ENCODE data around the gene KIAA1958.
"Not testable (repeated sequence)": the region's sequence is repeated elsewhere in the genome, so short reads cannot be mapped to it uniquely, and the experiment has no call there.

KIAA1958 gene

DNA sequence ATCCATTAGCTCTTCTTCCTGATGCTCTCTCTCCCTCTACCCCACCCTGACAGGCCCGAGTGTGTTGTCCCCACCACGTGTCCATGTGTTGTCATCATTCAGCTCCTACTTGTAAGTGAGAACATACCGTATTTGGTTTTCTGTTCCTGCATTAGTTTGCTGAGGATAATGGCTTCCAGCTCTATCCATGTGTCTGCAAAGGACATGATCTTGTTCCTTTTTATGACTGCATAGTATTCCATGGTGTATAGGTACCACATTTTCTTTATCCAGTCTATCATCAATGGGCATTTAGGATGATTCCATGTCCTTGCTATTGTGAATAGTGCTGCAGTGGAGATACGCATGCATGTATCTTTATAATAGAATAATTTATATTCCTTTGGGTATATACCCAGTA is 186.6 kb downstream of the KIAA1958 start:
- DNase-seq: not testable (repeated sequence)

GRCh38 chr9:112677040-112677439 is 190.4 kb downstream of the KIAA1958 start:
- no peak for DNase-seq

DNA sequence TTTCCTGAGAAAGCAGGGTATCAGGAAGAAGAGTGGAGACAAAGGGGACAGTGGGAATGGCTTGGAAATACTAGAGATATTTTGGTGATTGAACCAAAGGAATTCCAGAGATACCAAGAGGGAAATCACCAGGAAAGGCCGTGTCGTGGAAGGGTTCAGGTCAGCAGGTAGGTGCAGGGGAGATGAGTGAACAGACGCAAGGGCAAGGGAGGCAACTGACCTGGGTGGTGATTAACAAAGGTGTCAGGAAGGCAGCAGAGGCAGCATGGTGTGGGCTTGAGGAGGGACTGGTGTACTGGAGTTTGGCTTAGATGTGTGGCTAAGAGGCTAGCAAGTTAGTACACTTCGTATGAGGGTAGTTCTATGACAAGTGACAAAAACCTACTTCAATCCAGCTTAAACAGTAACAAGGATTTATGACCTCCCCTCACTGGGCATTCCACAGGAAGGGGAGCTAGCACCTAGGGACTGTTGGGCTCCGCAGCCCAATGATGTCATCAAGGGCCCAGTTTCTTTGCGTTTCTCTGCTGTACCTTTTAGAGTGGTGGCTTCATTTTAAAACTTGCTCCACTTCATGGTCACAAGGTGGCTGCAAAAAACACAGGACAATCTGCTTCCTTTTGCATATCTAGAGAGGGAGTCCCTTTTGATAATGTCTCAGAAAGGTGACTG is 194.2 kb downstream of the KIAA1958 start:
- DNase-seq: no peak

DNA sequence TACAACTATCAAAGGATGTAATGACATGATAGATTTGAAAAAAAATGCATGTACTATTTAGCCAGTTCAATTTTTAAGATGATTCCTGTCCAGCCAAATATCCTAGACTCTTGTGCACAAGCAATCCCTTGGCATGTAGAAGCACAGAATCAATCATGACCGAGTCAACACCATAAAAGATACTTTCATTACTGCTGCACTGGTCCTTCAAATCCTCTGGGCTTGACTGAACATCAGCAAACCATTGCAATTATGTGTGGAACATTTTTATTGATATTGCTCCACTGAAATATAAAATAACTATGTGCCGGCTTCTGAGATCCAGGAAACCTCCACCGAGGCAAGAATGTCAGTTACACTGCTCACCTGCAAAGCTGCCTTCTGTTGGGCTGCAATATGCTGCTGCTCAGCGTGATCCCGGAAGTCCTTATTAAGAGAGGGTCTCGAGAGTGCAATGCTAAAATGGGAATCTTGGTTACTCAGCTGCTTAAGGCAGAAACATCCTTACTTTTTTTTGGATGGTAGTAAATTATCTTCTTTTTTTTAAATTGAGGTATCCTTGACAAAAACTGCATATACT is 202.6 kb downstream of the KIAA1958 start:
- DNase-seq: no peak

DNA sequence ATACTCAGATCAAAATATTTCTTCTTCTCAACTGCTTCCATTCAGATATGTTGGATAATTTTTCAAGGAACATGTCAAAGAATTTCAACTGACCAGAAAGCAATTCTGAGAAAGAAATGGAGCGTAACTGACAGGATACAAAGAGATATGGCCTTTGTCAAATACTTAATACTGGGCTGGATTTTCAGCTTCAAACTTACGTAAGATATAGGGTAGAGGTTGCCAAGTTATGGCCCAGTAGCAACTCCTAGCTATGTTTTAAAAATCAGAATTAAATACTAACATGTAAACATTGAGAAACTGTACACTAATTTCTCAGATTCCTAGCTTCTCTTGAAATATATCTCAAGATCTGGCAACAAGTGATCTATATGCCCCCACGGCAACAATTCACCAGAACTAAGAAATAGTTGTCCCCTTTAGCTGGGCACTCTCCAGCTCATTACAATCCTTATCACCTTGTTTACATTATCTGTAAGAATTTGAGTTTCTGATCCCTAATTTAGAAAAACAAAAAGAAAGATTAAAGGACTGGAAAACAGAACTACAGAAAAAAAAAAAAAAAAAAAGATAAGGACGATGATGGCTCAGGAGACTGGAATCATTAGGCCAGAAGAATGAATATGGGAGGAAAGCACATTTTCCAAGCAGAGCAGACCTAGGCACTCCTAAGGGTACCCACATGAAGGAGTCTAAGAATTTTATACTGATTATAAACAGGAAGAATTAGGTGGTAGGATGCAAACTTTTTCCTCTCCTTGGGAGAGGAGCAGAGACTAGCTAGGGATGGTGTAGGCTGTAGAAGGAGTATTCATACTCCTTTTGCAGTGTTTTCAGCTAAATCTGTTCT is 208.3 kb downstream of the KIAA1958 start:
- no peak for DNase-seq

DNA sequence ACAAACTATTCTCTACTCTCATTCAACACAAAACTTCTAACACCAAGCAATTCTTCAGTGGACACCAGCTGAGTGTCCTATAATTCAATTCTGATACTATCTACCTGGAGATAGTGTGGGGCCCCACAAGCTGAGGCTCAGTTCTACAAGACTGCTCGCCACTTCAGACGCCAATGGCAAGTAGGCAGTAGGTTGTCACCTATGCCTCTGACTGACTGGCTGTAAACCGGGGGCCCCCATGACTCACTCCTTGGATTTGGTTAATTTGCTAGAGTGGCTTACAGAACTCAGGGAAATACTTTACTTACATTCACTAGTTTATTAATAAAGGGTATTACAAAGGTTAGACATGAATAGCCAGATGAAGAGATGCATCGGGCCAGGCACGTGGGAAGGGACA is 209.8 kb downstream of the KIAA1958 start:
- DNase-seq: no peak

- DNase-seq: no peak
Observed at GRCh38 chr9:112699230-112699629, 212.6 kb downstream of the KIAA1958 start.

GRCh38 chr9:112700085-112700484 is 213.5 kb downstream of the KIAA1958 start:
- DNase-seq: no peak

GRCh38 chr9:112703304-112703703 is 216.7 kb downstream of the KIAA1958 start:
- DNase-seq: no peak

DNA sequence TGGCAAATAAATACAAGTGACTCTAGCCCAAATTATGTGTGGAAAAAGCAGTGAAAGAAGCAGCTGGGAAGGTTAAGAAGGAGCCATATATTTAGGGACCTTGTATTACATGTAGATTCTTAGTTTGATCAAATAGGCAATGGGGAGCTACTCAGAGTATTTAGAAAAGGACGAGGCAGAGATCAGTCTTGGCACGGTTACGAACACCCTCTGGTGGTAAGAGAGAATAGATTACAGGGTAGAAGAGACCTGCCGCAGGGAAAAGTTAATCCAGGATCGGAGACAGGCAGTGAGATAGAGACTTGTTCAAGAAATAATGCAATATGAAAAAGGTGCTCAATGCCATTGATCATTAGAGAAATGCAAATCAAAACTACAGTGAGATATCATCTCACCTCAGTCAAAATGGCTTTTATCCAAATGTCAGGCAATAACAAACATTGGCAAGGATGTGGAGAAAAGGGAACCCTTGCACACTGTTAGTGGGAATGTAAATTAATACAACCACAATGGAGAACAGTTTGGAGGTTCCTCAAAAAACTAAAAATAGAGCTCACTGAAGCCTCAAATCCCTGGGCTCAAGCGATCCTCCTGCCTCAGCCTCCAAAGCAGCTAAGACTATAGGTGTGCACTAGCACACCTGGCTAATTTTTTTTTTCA is 219.3 kb downstream of the KIAA1958 start:
- no peak for DNase-seq

DNA sequence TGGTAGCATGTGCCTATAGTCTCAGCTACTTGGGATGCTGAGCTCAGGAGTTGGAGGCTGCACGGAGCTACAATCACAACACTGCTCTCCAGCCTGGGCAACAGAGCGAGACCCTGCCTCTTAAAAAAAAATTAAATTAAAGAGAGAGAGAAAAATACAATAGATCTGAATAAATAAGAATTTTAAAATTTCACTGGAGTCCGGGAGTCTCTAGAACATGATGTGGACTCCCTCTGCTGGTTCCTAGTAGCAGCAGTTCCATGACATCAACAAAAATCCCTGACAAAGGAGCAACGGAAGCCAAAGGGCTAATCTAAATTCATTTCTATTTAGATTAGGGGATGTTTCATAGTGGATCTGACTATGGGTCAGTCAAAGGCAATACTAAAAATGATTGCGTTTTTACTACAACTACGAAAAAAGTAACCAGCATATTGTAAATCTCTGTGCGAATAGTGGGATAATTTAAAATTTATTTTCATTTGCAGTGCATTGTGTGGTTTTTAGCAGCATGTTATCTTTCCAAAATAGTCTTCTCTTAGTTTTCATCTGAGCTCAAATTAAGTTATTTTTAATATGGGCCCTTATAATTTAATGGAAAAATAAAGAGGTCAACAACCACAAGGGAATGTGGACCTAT is 224.5 kb downstream of the KIAA1958 start:
- no peak for DNase-seq

DNA sequence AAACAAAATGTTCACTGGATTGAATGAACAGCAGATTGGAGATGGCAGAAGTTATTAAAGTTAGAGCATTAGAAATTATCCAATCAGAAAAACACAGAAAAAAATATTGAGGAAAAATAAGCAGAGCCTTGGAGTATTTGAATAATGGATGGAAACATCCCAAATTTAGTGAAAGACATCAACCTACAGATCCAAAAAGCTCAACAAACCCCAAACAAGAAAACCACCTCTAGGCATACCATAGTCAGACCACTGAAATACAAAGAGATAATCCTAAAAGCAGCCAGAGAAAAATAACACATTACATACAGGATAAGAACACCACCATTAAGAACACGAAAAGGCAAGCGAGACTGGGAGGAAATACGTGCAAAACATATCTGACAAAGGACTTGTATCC is 226.1 kb downstream of the KIAA1958 start:
- DNase-seq: no peak

DNA sequence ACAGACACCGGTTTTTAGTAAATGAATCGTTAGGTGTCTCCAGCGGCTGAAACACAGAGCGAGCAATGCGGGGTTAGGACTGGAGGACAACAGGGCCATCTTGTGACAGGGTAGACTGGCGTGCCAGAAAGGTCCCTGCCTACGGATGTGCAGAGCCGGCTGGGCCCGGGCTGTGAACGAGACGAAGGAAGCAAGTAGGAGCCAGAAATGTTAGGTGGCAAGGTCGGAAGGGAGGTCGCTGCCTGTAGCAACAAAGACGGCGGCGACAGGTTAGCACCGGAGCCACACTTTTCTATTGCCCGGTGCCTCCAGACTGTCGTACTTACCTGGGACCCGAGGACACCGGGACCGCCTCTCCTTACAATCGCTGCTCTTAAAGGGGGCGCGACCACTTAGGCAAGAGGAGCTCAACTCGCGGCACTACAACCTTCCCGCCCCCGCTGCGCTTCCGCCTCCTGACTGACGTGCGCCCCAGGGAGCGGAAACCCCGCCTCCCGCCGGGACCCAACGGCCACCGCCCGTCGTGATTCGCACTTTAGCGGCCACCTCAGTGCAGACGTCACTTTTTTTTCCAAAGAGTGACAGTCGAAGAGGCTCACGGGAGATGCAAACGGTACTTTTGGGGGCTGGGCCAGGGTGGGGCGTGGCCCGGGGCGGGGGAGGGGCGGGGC is 231.2 kb downstream of the KIAA1958 start, which contains the start of gene INIP:
Gene INIP (minus strand): TSS at position 457 of the 671 bp plus-strand sequence. CDS start 1,632 bp downstream, outside the sequence.
- DNase-seq: peak; percentile 93

All from GF-D8 (cell line).